PFSK-1 (cell line): ENCODE results near the gene TOX2.

Source experiments
- FOXP2 ChIP-seq: optimal IDR thresholded peaks from 2 replicates; pipeline ENCODE3; 2011; ENCODE audit warnings: borderline replicate concordance, control low read depth, inconsistent platforms; ENCODE audit not compliant: insufficient read depth; ENCODE audit errors: extremely low read length, extremely low read depth
- POLR2AphosphoS5 ChIP-seq: IDR thresholded peaks from 2 replicates; pipeline ENCODE4 v1.6.1; 2012; ENCODE audit warnings: low read depth, mild to moderate bottlenecking, control low read depth, low read length, moderate library complexity
- TAF1 ChIP-seq: IDR thresholded peaks from 2 replicates; pipeline ENCODE4 v1.6.1; 2012; ENCODE audit warnings: low read length, control low read depth, borderline replicate concordance; ENCODE audit not compliant: insufficient read depth
- TF ChIP-seq, protein P1 (sequence below), 2 experiments: IDR thresholded peaks; 2 replicates each; pipeline versions ENCODE4 v1.6.1 to v1.8.0; 2011 to 2012; ENCODE audit warnings: low read depth in 2 of 2, low read length in 2 of 2, control low read depth in 1 of 2, inconsistent platforms in 1 of 2, mild to moderate bottlenecking in 1 of 2, moderate library complexity in 1 of 2; ENCODE audit not compliant: insufficient read depth in 1 of 2

DNA sequence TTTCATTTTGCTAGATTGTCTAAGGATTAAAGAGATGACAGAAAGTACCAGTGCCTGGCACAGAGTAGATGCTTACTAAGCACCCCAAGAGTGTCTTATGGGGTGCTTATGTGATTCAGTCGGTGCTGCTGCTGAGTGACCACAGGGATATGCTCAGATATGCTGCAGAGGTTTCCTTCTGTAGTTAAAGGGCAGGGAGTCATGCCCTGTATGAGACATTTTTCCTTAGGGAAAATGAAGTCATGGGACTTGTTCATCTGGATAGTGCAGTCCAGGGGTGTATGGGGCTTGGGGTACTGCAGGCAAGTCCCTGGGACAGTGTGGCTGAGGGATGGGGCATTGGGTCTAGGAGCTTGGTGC, 25.1 kb downstream of the TOX2 start:
- TF ChIP-seq POLR2AphosphoS5: no peak
- TF ChIP-seq FOXP2: no peak
- TF ChIP-seq, protein P1, sequence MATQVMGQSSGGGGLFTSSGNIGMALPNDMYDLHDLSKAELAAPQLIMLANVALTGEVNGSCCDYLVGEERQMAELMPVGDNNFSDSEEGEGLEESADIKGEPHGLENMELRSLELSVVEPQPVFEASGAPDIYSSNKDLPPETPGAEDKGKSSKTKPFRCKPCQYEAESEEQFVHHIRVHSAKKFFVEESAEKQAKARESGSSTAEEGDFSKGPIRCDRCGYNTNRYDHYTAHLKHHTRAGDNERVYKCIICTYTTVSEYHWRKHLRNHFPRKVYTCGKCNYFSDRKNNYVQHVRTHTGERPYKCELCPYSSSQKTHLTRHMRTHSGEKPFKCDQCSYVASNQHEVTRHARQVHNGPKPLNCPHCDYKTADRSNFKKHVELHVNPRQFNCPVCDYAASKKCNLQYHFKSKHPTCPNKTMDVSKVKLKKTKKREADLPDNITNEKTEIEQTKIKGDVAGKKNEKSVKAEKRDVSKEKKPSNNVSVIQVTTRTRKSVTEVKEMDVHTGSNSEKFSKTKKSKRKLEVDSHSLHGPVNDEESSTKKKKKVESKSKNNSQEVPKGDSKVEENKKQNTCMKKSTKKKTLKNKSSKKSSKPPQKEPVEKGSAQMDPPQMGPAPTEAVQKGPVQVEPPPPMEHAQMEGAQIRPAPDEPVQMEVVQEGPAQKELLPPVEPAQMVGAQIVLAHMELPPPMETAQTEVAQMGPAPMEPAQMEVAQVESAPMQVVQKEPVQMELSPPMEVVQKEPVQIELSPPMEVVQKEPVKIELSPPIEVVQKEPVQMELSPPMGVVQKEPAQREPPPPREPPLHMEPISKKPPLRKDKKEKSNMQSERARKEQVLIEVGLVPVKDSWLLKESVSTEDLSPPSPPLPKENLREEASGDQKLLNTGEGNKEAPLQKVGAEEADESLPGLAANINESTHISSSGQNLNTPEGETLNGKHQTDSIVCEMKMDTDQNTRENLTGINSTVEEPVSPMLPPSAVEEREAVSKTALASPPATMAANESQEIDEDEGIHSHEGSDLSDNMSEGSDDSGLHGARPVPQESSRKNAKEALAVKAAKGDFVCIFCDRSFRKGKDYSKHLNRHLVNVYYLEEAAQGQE (IDR thresholded peaks at IDR 0.05; ENCODE audit: insufficient read depth in 1 of 2, low read depth in 2 of 2, low read length in 2 of 2): no peak
- TF ChIP-seq TAF1: no peak
